ENCODE data around the gene TNFAIP1.

GRCh38 chr17:28368915-28369683 lies 33.5 kb downstream of the TNFAIP1 start:
- no peak for TF ChIP-seq CTCF (IDR thresholded peaks at IDR 0.05 in 2 of 3, conservative IDR thresholded peaks at IDR 0.05 in 1 of 3; ENCODE audit: borderline replicate concordance in 1 of 3, insufficient read depth in 1 of 3, low read depth in 2 of 3, low read length in 2 of 3)
- no peak for TF ChIP-seq EZH2 (IDR thresholded peaks at IDR 0.05)
- no peak for TF ChIP-seq POLR2A (IDR thresholded peaks at IDR 0.05; ENCODE audit: borderline replicate concordance, extremely low read depth, insufficient read depth, insufficient read length)
- TF ChIP-seq REST (IDR thresholded peaks at IDR 0.05; ENCODE audit: low read depth), result no peak
- no peak for TF ChIP-seq SRF (IDR thresholded peaks at IDR 0.05; ENCODE audit: low read depth)
- TF ChIP-seq YY1 (IDR thresholded peaks at IDR 0.05; ENCODE audit: extremely low read depth, insufficient replicate concordance, low read depth, low read length), result no peak
- TF ChIP-seq SP1 (IDR thresholded peaks at IDR 0.05; ENCODE audit: low read depth), result no peak
- TF ChIP-seq POLR2AphosphoS5 (IDR thresholded peaks at IDR 0.05; ENCODE audit: low read depth, low read length), result no peak
- TF ChIP-seq RAD21 (IDR thresholded peaks at IDR 0.05; ENCODE audit: low read depth), result no peak

Measured in HCT116 (cell line).